Testis (tissue), 2 donors: ENCODE data around the gene DDIAS.

Experiments used
- CTCF ChIP-seq, 3 experiments: fragments of 450-650 bp in 2 of 3; fragments of 200-600 bp in 1 of 3; sonication (generic) in 1 of 3; IDR thresholded peaks; one replicate each; pipeline ENCODE4 v1.5.1; 2016 to 2019; ENCODE audit warnings: antibody characterized with exemption in 3 of 3, mild to moderate bottlenecking in 2 of 3, moderate library complexity in 1 of 3
- POLR2A ChIP-seq: fragments of 450-650 bp; IDR thresholded peaks from one replicate; pipeline ENCODE4 v1.6.1; 2017; ENCODE audit warnings: antibody characterized with exemption, mild to moderate bottlenecking, moderate library complexity

- TF ChIP-seq CTCF (IDR thresholded peaks at IDR 0.05): no peak
- no peak for TF ChIP-seq POLR2A
Measured at GRCh38 chr11:82869657-82870056, 31.9 kb upstream of the DDIAS start.
